Mammary microvascular endothelial cell (primary cell): ENCODE measurements around the gene RNF183. TPM values are rescaled to one million over a fixed set of nuclear protein-coding genes. Genes with fewer than 3 reads are reported as not detected.

Source experiments
- total RNA-seq: library from RNA; depleted of rRNA; stranded (reverse); fragments of >200 nt; gene quantifications from 2 replicates; pipeline ENCODE4 v1.2.3, GENCODE V29; 2015

Gene RNF183, protein sequence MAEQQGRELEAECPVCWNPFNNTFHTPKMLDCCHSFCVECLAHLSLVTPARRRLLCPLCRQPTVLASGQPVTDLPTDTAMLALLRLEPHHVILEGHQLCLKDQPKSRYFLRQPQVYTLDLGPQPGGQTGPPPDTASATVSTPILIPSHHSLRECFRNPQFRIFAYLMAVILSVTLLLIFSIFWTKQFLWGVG
- not detected in 2 replicates for total RNA-seq

GRCh38 chr9:113302792-113303418 lies at the start of gene RNF183:
TSS of gene RNF183 (minus strand) at chr9:113303376. CDS start at chr9:113298184, 5,192 bp downstream.

DNA sequence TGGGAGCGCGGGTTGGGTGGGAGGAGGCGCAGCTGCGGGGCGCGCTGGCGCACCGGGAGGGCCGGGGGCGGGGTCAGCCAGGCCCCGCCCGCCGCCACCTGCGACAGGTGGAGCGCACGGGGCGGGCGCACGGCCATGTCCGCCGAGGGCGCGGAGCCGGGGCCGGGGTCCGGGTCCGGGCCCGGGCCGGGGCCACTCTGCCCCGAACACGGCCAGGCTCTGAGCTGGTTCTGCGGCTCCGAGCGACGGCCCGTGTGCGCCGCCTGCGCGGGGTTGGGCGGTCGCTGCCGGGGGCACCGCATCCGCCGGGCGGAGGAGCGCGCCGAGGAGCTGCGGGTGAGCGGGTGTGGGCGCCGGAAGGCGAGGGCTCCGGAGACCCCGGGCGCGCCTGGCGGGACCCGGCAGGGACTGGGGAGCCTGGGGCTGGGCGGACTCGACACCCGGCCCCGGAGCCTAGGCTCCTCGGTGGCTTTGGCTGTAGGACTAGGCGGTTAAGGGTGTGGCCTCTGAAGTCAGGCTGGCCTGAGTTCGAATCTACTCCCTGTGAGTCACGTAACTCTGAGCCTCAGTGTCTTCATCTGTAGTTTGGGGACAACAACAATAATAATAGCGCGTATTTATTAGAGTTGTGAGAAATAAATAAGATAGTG lies 46.4 kb upstream of the RNF183 start, which contains the start of gene BSPRY:
Gene BSPRY, plus strand, starts transcription at position 97 of the 650 bp plus-strand sequence. Its CDS starts 39 bp downstream, at position 136.

DNA sequence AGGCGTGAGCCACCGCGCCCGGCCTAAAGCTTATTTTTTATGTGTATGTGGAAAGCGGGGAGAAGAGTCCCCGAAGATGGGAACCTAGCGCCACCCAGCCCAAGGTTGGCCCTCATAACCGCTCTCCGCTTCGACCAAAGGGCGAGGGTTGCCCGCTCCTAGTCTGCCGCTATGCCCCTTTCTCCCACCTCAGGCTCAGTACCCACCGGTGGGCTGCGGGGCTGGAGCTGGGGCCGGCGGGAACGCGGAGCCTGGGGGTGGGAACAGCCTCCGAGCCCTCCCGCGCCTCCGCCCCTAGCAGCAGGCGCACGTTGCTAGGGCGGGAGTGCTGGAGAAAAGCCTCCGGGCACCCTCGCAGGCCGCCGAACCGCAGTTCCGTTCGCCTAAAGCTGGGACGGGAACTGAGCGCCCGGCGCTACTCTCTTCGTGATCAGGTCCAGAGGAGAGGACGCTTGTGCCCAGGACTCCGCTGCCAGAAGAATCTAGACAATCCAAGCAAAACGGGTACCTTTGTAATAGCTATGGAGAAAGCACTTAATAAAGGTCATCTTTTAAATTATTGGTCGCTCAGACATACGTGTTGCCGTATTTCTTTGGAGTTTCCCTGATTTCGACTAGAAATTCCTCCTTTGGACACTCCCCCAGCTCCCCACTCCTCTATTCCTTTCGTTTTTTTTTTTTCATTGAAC lies 37.0 kb upstream of the RNF183 start, which contains the start of gene WDR31:
Gene WDR31, minus strand, starts transcription at position 265 of the 689 bp plus-strand sequence. CDS start 8,253 bp downstream, outside the sequence.

DNA sequence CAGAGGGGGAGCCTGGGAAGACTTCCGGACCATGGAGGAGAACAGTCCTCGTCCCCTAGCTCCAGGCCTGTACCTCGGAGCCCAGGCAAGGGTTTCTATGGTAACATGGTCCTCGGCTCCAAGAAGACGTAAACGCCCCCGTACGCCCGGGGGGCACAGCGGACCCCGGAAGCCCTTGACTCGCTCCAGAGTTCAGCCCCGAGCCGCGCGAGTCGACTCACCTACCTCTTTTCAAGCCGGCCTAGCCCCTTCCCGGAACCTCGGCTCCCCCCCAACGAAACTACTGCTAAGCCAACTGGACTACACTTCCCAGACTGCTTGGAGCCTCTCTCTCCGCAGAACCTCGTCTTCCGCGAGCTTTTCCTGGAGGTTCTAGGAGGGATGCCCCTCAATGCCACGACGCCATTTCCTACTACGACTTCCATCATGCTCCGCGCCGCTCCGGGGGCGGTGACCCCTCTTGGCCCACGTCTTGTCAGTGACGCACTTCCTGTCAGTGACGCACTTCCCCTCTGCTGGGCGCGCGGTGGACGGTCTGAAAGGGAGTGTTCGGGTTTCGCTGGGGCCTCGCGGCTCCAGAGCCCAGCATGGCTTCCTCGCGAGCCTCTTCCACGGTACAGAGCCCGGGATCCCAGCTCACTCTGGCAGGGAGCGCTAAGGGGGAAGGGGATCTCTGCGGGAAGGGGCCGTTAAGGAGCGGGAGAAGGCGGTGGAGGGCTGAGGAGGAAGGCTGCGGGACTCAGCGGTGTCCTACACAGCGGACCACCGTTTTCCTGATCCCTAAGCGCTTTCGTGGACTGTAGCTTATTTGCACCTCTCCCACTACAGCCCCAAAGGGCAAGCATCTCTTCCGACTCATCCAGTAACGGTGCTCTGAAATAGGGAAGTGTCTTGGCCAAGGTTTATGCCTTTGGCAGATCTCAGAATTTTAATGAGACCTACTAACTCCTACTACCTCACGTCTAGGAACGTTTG lies 27.7 kb downstream of the RNF183 start, which contains the start of the genes CDC26 and PRPF4:
Gene CDC26, minus strand, starts transcription at position 416 of the 975 bp plus-strand sequence. CDS start 3,065 bp downstream, outside the sequence.
Gene PRPF4, plus strand, starts transcription at position 502 of the 975 bp plus-strand sequence. Its CDS starts 86 bp downstream, at position 588.

Other genes starting within 250 kb of the RNF183 start
- gene ZFP37, start 246.7 kb downstream of the RNF183 start, total RNA-seq, result 0.60 and 0.89 TPM in 2 replicates
- 6.7 and 7.5 TPM in 2 replicates for gene SLC31A2, start 152.4 kb downstream of the RNF183 start, total RNA-seq
- 22.1 and 23.5 TPM in 2 replicates for gene FKBP15, start 82.1 kb downstream of the RNF183 start, total RNA-seq
- 16.7 and 19.3 TPM in 2 replicates for gene SLC31A1, start 81.8 kb downstream of the RNF183 start, total RNA-seq
- gene CDC26, start 27.8 kb downstream of the RNF183 start, total RNA-seq, result 40.4 and 44.4 TPM in 2 replicates
- gene PRPF4, start 27.7 kb downstream of the RNF183 start, total RNA-seq, result 25.2 and 26.6 TPM in 2 replicates
- gene WDR31, start 36.9 kb upstream of the RNF183 start, total RNA-seq, result 0.79 and 0.80 TPM in 2 replicates
- not detected in 2 replicates for gene BSPRY, start 46.2 kb upstream of the RNF183 start, total RNA-seq
- 10.6 and 13.3 TPM in 2 replicates for gene HDHD3, start 73.6 kb upstream of the RNF183 start, total RNA-seq
- 9.2 and 10.4 TPM in 2 replicates for gene ALAD, start 97.9 kb upstream of the RNF183 start, total RNA-seq
- gene POLE3, start 107.3 kb upstream of the RNF183 start, total RNA-seq, result 69.5 and 77.3 TPM in 2 replicates
- gene C9orf43, start 107.4 kb upstream of the RNF183 start, total RNA-seq, result 0.13 and 0.39 TPM in 2 replicates
- gene RGS3, start 160.4 kb upstream of the RNF183 start, total RNA-seq, result 117 and 143 TPM in 2 replicates